NCI-H2196 treated with DMSO at 0.1 percent for 48 hours (cell line): ENCODE measurements around the gene ZNF366.

Source experiments
- DNase-seq: peaks from one replicate; lab custom pipeline; 2025; ENCODE audit not compliant: unreplicated experiment; lab: John Stamatoyannopoulos, UW

ZNF366 gene, protein sequence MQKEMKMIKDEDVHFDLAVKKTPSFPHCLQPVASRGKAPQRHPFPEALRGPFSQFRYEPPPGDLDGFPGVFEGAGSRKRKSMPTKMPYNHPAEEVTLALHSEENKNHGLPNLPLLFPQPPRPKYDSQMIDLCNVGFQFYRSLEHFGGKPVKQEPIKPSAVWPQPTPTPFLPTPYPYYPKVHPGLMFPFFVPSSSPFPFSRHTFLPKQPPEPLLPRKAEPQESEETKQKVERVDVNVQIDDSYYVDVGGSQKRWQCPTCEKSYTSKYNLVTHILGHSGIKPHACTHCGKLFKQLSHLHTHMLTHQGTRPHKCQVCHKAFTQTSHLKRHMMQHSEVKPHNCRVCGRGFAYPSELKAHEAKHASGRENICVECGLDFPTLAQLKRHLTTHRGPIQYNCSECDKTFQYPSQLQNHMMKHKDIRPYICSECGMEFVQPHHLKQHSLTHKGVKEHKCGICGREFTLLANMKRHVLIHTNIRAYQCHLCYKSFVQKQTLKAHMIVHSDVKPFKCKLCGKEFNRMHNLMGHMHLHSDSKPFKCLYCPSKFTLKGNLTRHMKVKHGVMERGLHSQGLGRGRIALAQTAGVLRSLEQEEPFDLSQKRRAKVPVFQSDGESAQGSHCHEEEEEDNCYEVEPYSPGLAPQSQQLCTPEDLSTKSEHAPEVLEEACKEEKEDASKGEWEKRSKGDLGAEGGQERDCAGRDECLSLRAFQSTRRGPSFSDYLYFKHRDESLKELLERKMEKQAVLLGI

DNA sequence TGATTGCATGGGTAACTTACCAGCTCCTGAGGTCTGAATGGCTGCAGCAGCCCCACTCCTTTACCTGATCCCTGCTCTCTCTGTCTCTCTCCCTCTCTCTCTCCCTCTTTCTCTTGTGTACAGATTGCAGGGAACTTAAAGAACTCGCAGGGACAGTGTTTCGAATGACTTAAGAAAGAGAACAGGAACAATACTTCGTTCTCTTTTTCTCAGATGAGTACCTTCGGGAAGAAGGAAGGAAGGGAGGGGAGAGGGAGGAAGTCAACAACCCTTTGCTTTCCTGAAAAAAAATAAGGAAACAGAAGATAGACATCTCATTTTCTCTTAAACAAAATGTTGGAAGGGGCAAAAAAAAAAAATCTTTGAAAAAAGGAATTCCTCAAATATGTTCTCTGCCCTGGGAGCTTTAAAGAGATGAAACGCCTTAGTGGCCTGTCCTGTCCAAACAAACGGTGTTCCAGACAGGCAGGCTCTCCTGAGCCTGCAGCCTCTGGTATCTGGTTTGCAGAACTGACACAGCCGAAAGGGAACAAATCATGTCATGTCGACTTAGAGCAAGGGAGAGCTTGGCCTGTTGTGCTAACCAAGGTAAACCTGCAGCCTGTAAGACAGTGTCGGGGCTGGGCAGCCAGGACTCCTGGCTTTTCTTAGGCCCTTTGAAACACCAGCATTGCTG, at the start of gene ZNF366:
ZNF366 (minus strand) TSS at position 180 of the 676 bp plus-strand sequence. CDS start 45,914 bp downstream, outside the sequence.
- no peak for DNase-seq

DNA sequence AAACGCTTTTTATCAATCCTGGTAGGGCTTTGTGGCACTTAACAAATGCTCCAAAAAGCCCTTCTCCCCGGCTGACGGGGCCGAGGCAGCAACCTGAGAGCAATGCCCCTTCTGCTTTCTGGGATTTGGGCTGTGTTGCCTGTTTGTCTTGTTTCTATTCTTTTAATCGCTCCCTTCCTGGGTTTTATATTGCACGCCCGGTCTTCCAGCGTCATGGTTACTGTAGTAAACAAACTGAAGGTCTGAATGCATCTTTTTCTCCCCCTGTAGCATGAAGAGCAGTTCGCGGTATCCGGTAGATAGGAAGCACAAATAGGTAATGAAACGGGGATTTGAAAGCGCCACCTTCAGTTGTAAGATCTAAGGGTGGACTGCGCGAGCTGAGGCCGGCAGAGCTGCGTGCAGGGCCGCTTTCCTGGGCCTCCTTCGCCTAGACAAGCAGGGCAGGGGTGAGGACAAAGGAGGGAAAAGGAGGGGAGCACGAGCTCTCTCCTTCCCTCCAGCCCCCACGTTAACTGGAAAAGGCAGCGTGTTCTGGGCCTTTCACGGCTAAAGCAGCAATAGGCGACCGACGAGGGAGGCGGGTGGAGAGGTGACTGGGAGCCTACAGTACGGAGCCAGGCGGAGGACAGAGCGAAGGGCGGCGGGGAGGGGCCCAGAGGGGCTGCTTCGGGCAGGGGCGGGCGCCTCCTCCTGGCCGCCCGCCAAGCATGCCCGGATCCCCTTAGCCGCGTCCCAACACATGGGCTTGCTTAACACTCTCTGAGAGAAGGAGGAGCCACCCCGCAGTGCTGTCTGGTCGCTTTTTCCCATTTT, 49.3 kb upstream of the ZNF366 start:
- no peak for DNase-seq

DNA sequence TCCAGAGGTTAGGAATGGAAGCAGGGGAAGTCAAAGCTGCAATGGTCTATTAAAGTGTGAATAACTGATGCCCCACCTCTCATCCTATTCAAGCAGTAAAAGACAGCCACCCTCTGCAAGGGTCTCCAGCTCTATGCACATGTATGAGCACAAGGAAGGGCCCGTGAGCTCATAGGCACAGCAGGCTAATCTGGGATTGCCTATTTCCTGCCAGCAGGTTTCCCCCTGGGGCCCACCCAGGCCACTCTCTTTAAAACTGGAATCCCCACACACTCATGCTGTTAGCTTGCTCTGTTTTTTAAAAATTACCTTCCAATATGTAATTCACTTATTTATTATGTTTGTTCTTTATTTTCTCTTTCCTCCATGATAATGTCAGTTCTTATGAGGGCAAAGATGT, 48.7 kb upstream of the ZNF366 start:
- DNase-seq, result no peak

DNA sequence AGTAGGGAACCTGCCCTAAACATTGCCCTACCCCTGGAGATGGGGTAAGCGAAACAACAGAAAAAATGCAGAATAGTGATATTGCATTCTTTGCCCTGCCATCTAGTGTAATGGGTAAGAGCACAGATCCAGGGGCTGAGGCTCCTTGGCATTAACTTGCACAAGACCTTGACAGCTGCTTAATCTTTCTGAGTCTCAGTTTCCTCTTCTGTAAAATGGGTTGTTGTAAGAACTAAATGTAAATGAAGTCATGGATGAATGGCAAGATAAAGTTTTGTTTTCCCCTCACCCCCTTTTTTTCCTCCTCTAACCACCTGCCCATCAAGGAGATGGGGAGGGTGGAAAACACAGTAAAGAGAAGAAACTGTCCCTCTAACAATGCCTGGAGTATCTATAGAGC, 47.7 kb upstream of the ZNF366 start:
- no peak for DNase-seq

DNA sequence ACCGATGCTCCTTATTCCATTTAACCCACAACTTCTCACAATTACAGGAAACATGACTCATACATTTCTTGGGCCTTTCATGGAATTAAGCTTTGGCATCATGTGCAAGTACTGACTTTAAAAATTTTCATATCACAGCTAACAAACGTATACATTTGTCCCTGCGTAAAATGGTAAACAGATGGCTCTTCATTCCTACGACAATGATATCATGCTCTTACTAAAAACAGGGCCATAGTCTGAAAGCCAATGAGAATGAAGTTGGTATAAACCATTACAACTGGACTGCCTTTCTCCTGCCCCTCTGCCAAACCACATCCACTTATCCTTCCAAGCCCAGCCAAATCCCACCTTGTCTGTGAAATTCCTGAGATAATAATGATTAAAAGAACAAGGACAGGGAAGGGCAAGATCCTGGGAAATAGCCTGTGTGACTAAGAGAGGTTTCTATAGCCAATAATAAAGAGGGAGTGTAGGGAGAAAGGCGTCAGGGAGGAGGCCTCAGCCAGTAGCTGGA, 44.9 kb upstream of the ZNF366 start:
- DNase-seq, result no peak

DNA sequence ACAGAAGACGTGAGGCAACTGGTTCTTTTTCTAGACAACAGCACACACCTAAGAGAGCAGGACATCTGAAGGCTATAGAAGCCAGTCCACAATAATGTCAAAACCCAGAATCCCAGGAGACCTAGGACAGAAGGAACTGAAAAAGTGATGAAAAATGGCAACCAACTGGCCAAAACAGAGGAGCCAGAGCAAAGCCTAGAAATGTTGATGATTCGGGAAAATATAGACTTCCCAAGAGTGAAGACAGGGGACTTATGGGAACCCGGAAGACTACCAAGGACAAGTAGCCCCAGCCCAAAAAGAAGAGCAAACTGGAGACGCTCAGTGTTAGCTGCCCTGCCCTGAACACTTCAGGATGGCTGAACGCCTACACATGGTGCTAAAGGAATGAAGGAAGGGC, 43.4 kb upstream of the ZNF366 start:
- no peak for DNase-seq

DNA sequence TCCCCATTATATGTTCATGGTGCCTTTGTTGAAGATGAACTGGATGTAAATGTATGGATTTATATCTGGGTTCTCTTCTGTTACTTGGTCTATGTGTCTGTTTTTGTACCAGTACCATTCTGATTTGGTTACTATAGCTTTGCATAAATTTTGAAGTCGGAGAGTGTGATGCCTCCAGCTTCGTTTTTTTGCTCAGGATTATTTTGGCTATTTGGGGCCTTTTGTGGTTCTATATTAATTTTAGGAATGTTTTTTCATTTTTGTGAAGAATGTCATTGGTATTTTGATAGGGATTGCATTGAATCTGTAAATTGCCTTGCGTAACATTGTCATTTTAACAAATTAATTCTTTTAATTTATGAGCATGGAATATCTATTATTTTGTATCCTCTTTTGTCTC, 36.6 kb upstream of the ZNF366 start:
- no peak for DNase-seq

DNA sequence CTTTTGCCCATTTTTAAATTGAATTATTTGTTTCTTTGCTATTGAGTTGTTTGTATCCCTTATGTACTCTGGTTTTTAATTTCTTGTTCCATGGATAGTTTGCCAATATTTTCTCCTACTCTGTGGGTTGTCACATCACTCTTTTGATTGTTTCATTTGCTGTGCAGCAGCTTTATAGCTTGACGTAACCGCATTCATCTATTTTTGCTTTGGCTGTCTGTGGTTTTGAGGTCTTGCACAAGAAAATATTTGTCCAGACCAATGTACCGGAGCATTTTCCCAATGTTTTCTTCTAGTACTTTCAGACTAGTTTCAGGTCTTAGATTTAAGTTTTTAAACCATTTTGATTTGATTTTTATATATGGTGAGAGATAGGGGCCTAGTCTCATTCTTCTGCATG, 36.2 kb upstream of the ZNF366 start:
- DNase-seq, result no peak

DNA sequence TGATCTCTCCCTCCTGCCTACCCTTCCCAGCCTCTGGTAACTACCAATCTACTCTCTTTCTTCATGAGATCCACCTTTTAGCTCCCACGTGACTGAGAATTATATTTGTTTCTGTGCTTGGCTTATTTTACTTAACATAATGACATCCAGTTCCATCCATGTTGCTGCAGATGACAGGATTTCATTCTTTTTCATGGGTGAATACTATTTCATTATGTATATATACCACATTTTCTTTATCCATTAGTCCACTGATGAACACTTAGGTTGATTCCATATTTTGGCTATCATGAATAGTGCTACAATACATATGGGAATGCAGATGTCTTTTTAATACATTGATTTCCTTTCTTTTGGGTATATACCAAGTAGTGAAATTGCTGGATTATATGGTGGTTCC, 35.5 kb upstream of the ZNF366 start:
- no peak for DNase-seq

DNA sequence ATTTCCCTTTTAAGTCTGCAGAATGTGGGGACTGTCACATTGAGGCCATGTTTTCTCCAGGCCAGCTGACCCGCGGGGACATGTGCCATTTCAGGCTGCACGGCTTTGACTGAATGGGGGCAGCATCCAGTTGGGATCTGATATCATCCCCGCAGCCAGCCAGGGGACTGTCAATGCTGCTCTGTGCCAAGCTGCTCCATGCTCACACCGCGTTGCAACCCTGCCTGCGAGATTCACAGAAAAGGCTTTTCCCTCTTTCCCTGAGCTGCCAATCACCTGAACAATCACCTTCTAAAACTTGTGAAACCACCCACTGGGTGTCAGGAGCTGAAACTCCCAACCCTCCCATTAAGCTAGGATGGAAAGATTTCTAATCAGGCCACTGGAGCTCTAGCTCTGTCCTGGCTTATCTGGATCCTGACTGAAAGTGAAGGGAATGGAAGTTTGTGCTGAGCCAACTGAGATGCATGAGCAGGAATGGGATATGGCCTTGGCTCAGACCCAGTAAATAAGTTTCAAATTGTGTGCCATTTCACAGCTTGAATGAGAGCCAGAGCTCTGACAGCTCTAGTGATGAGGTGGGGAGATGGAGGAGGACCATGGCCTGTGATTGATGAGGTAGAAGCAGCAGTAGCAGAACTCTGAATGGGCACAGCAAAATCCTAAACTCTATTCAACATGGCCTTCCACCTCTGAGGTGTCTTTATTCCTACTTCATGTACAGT, 34.5 kb upstream of the ZNF366 start:
- no peak for DNase-seq

DNA sequence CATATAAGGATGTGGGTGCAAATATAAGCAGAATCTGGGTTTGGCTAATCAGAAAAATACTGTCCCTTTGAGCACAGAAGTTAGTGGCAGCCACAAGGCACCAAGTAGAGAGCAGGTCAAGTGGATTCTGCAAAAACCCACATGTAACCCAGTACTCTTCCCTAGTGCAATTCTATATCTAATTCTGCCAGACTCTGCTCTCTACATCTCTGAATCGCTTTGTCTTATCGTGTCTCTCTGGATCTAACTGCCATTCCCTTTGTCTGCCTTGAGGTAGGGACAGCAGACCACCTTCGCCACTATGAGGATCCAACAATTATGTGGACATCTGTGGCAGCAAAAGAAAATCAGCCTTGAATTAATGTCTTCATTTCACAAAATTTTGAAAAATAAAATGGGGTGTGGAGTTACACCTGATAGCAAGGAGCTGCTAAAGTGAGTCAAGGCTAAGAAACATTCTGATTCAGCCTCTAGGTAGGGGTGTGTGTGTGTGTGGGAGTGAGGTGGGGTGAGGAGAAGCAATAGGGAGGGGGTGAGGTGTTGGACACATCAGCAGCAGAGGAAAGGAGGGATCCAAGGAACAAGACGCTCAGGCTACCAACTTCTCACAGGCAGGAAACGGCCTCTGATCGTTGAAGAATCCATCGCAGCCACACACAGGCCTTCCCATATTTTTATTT, 33.7 kb upstream of the ZNF366 start:
- DNase-seq, result no peak

DNA sequence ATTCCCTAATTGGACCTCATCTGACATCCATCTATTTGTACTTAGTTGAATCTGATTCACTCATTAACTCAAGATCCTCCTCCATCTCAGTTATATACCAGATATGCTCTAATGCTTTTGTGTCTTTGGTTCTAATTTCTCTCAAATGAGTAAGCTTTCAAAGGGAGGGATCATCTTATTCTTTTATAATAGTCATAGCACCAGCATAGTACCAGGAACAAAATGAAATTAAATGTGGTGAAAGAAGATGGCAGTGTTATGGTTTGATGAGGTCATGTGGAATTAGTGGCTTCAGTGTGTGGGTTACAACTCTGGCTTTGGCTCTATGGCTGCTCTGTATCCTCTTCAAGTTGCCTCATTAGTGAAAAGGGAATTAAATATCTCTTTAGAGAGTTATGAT, 32.5 kb upstream of the ZNF366 start:
- no peak for DNase-seq

DNA sequence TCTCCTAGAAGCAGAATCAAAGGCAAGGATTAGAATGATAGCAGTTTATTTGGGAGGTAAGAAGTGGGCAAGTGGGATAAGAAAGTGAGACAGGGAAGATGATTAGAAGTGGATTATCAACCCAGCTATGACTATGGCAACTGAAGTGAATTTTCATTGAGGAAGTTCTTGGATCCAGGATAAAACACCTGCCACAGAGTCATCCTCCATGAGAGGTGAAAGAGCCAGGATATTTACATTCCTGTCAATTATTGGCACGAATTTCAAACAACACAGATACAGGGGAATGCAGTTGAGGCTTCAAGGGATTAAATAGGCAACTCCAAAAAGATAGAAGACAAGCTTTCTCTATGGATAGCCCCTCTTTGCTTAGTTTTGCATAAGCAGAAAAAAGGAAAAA, 31.8 kb upstream of the ZNF366 start:
- DNase-seq, result no peak

DNA sequence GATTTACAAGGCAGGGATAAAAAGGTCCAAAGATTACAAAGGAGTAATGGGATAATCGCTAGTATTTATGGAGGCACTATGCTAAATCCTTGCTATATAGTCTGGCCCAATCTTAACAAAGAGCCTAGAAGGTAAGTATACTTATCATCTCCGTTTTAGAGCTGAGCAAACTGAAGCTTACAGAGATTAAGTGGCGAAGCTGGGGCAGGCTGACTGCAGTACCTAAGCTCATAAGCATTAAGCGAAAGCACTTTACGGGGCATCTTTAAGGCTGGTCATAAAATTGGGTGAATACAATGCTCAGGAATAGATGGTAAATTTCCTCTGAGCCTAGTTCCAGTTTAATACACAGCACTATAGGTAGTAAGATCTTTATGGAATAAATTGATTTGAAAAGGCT, 30.0 kb upstream of the ZNF366 start:
- no peak for DNase-seq

DNA sequence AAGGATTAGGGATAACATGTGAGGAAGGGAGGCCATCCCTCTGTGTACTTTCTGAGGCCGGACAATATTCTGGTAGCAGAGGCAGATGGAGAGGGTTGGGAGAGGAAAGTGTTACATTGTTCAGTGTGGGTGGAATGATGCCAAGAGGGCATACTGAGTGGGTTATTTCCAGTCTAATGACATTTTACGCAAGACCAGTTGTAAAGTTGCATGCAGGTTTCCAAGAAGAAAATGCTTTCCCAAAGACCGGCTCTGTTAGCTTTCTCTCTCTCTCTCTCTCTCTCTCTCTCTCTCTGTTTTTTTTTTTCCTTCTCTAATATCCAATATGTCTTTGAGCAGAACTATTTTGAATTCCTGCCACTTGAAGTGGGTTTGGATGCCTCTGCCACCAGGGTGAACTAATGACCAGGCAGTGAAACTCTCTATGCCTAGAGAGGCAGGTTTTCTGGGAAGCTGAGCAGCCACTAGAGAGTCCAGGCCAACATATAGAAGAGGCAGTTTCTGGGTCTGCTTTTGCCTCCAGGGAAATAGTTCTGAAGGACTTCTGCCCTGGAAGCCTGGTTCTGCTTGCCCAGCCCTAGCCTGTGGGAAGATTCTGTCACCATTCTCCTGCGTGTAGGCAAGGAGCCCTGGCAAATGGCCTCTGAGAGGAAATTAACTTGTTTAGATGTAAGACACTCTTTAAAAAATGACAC, 24.4 kb upstream of the ZNF366 start:
- DNase-seq, result no peak

DNA sequence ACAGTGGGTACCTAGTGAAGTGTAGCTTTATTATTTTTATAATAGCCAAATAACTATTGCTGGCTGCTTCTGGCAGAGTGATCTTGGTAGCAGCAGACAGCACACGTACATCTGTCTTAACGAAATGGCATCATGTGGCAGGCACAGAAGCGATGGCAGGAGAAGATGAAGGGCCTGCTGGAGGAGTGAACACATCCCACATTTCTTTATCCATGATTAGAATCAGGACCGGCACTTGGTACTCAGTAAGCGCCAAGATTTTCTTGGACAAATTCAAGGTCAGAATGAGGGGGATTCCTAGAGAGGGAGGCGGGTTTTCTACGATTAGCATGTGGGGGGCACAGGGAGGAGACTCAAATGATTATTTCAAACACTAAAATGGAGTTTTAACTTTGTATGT, 23.0 kb upstream of the ZNF366 start:
- DNase-seq, result no peak

DNA sequence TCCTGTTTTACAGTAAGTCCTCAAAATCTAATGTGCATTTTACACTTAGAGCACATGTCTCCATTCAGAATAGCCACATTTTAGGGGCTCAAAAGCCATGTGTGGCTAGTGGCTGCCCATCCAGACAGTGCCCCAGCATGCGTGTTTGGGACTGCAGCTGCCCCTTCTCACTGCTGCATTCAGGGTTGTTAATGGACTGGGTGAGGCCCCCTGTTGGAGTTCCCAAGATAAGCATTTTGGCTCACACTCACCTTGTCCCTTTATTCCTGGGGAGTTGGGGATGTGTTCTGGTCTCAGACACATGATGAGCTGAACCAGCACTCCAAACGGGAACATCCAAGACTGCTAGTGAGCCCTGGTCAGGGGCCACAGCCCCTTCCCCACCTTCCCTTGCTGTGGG, 22.2 kb upstream of the ZNF366 start:
- DNase-seq, result no peak

DNA sequence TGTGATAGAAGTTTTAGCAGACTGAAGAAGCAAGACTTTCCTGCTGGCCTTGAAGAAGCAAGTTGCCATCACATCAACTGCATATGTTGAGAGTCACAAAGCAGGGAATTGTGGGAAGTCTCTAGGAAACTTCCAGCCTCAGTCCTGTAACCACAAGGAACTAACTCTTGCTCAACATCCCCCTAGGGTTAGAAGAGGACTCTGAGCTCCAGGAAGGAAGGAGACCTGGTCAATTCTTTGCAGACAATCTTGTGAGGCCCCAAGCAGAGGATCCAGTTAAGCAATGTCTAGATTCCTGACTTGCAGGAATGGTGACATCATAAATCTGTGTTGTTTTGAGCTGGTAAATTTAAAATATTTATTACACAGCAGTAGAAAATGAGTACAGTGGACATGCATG, 18.6 kb upstream of the ZNF366 start:
- DNase-seq, result no peak

DNA sequence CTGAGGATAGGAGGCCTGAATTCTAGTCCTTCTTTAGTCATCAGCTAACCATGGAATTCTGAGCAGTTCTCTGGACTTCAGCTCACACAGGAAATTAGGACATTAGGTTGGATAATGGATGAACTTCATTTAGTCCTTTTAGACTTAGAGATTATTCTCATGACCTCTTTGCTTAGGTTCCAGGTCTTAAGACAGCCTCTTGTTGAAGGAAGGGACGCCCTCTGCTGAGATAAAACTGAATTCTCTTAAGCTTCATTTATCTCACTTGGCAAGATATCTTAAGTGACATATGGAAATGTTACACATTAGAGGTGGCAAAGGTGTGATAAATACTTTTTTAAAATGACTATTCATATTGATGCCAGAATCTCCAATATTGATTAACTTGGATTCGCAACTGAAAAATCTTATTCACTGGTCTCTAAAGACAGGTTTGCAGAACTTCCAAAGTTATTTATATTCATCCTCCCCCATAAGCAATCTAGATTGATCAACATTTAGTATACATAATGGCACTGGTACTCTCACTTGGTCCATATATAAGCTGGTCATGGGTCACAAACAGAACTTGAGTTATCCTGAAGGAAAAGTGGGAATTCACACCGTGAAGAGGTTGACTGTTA, 16.9 kb upstream of the ZNF366 start:
- no peak for DNase-seq
